ENCODE measurements around the gene SUOX. TPM values are rescaled to one million over a fixed set of nuclear protein-coding genes. Genes with fewer than 3 reads are reported as not detected.

The SUOX gene
- polyA plus RNA-seq, 1 of the 3 experiments (the other 2 are of a cell fraction) = 23.2 TPM

DNA sequence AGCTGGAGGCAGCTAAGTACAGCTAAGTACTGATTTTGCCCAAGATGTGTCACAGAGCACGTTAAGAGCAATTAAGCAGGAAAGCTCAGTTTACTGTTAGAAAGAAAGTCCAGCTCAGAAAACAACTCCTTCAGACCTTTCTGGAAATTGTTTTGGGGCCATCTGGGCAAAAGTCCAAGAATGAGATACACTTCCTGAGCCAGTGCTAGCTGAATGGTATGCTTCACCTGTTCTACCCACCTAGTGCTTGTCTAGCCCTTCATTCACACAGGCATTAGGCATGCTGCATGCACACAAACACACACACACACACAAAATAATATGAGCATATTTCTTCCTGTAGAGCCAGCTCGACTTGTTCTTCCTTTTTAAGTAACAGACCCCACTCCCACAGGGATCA, 17.1 kb downstream of the SUOX start:
- Histone ChIP-seq H3K4me2 (no peak overlapping the region), H3K4me1 (ENCODE audit: control insufficient read depth in 1 of 2, insufficient read depth in 2 of 2, low read depth in 1 of 2, low read length in 1 of 2) (no peaks in the 10 kb centered on the region), H4K20me1 (ENCODE audit: insufficient read depth) (no peaks in the 10 kb centered on the region), H2AFZ (ENCODE audit: low read depth) (no peak overlapping the region), H3K9ac (no peak overlapping the region), H3K36me3 (replicated peaks in 1 of 2; ENCODE audit: control insufficient read depth in 1 of 2, insufficient read depth in 2 of 2, low read length in 1 of 2) (no peaks in the 10 kb centered on the region), H3K27me3 (ENCODE audit: insufficient read depth) (no peaks in the 10 kb centered on the region), H3K79me2 (ENCODE audit: insufficient read depth) (no peaks in the 10 kb centered on the region), H3K9me2 (no peaks in the 10 kb centered on the region), H3K4me3 (ENCODE audit: low read depth in 2 of 2, low read length in 1 of 2) (no peak overlapping the region), H3F3A (replicated peaks; ENCODE audit: insufficient read depth) (no peaks in the 10 kb centered on the region), H3K27ac (ENCODE audit: low read depth in 2 of 2, low read length in 1 of 2) (no peak overlapping the region), H3K9me3 (no peaks in the 10 kb centered on the region)
- TF ChIP-seq, protein P1, sequence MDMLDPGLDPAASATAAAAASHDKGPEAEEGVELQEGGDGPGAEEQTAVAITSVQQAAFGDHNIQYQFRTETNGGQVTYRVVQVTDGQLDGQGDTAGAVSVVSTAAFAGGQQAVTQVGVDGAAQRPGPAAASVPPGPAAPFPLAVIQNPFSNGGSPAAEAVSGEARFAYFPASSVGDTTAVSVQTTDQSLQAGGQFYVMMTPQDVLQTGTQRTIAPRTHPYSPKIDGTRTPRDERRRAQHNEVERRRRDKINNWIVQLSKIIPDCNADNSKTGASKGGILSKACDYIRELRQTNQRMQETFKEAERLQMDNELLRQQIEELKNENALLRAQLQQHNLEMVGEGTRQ (IDR thresholded peaks at IDR 0.05; ENCODE audit: borderline replicate concordance, low read depth, low read length) = no peak
- TF ChIP-seq, protein P2, sequence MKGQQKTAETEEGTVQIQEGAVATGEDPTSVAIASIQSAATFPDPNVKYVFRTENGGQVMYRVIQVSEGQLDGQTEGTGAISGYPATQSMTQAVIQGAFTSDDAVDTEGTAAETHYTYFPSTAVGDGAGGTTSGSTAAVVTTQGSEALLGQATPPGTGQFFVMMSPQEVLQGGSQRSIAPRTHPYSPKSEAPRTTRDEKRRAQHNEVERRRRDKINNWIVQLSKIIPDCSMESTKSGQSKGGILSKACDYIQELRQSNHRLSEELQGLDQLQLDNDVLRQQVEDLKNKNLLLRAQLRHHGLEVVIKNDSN (IDR thresholded peaks at IDR 0.05; ENCODE audit: borderline replicate concordance, low read depth) = no peak
- TF ChIP-seq POLR2AphosphoS5 (IDR thresholded peaks at IDR 0.05; ENCODE audit: low read depth, low read length) (no peak), SMC3 (IDR thresholded peaks at IDR 0.05; ENCODE audit: low read depth, low read length) (no peak), FOSL2 (IDR thresholded peaks at IDR 0.05; ENCODE audit: borderline replicate concordance, low read depth) (no peak), FOXM1 (IDR thresholded peaks at IDR 0.05; ENCODE audit: low read depth) (no peak), CHD2 (IDR thresholded peaks at IDR 0.05; ENCODE audit: low read length, partially characterized antibody) (no peak), SIN3A (IDR thresholded peaks at IDR 0.05; ENCODE audit: borderline replicate concordance, low read depth, low read length) (no peak), TEAD4 (IDR thresholded peaks at IDR 0.05; ENCODE audit: borderline replicate concordance, insufficient read depth) (no peak), NFIC (IDR thresholded peaks at IDR 0.05; ENCODE audit: borderline replicate concordance) (no peak), JUND (IDR thresholded peaks at IDR 0.05) (no peak), RAD21 (IDR thresholded peaks at IDR 0.05; ENCODE audit: low read length) (no peak)
- TF ChIP-seq, protein P3, sequence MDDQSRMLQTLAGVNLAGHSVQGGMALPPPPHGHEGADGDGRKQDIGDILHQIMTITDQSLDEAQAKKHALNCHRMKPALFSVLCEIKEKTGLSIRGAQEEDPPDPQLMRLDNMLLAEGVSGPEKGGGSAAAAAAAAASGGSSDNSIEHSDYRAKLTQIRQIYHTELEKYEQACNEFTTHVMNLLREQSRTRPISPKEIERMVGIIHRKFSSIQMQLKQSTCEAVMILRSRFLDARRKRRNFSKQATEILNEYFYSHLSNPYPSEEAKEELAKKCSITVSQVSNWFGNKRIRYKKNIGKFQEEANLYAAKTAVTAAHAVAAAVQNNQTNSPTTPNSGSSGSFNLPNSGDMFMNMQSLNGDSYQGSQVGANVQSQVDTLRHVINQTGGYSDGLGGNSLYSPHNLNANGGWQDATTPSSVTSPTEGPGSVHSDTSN (IDR thresholded peaks at IDR 0.05) = no peak
- 67% methylated on average over 2 of the region's 2 CpGs for WGBS (ENCODE audit: low lambda C conversion rate)
- ChIA-PET CTCF (interaction anchor here (1.2 to 5.9 kb wide), 4 partner anchors 9 to 18 kb away, joined by 3 to 30 read pairs (median 7); partner anchors contain the start of gene SUOX), POLR2A (no interaction called here)
- DNase-seq = no peak

DNA sequence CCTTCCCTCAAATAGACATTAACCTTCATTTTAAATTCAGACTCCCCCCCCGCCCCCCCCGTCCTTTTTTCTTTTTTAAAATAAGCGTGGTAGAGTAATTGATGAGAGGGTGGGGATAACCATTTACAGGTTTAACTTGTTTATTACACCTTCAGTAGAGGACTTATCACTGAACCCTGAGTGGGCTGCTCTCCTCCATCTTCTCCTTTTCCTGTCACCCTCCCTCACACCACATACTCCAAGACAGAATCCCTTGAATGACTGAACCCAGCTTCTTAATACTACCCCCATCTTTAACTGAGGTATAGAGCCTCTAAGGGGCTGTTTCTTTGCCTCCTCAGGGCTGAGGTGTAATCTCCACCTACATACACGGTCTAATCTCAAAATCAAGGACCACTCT, 20.1 kb downstream of the SUOX start:
- H3K27ac ChIP-seq (ENCODE audit: low read depth in 2 of 2, low read length in 1 of 2) = no peak overlapping the region
- H3K36me3 ChIP-seq (replicated peaks in 1 of 2; ENCODE audit: control insufficient read depth in 1 of 2, insufficient read depth in 2 of 2, low read length in 1 of 2) = no peaks in the 10 kb centered on the region
- no peaks in the 10 kb centered on the region for H3K9me3 ChIP-seq
- H3K27me3 ChIP-seq (ENCODE audit: insufficient read depth) = no peaks in the 10 kb centered on the region
- H3K4me2 ChIP-seq = no peak overlapping the region
- no peaks in the 10 kb centered on the region for H3F3A ChIP-seq (replicated peaks; ENCODE audit: insufficient read depth)
- TF ChIP-seq TCF12 (IDR thresholded peaks at IDR 0.05) (no peak), MEF2A (IDR thresholded peaks at IDR 0.05; ENCODE audit: borderline replicate concordance, low read depth) (no peak), SIN3A (IDR thresholded peaks at IDR 0.05; ENCODE audit: borderline replicate concordance, low read depth, low read length) (no peak), FOXJ3 (CRISPR knock-in tag; IDR thresholded peaks at IDR 0.05) (no peak), YY1 (IDR thresholded peaks at IDR 0.05; ENCODE audit: low read depth) (no peak), EP300 (IDR thresholded peaks at IDR 0.05; ENCODE audit: borderline replicate concordance in 1 of 2, low read depth in 1 of 2, low read length in 1 of 2) (no peak), TEAD4 (IDR thresholded peaks at IDR 0.05; ENCODE audit: borderline replicate concordance, insufficient read depth) (no peak), EZH2phosphoT487 (IDR thresholded peaks at IDR 0.05; ENCODE audit: borderline replicate concordance, low read depth) (no peak), JUND (IDR thresholded peaks at IDR 0.05) (no peak)
- TF ChIP-seq, protein P3 (IDR thresholded peaks at IDR 0.05) = no peak
- TF ChIP-seq, protein P2 (IDR thresholded peaks at IDR 0.05; ENCODE audit: borderline replicate concordance, low read depth) = no peak
- POLR2A ChIA-PET = no interaction called here
- H3K4me1 ChIP-seq (ENCODE audit: control insufficient read depth in 1 of 2, insufficient read depth in 2 of 2, low read depth in 1 of 2, low read length in 1 of 2) = peaks cover 0 to 20% of the 10 kb centered on the region in 2 experiments; a peak in 2 of 4 replicates
- H3K79me2 ChIP-seq (ENCODE audit: insufficient read depth) = no peaks in the 10 kb centered on the region
- 94% methylated on average over 4 of the region's 4 CpGs for WGBS (ENCODE audit: low lambda C conversion rate)
- H2AFZ ChIP-seq (ENCODE audit: low read depth) = no peak overlapping the region
- CTCF ChIA-PET = interaction anchor here (1.0 to 5.9 kb wide), 2 partner anchors 21 to 30 kb away, joined by 3 to 30 read pairs; partner anchors contain the start of gene SUOX
- H4K20me1 ChIP-seq (ENCODE audit: insufficient read depth) = no peaks in the 10 kb centered on the region
- no peak overlapping the region for H3K9ac ChIP-seq
- no peak for DNase-seq
- no peaks in the 10 kb centered on the region for H3K9me2 ChIP-seq
- H3K4me3 ChIP-seq (ENCODE audit: low read depth in 2 of 2, low read length in 1 of 2) = no peak overlapping the region

All from SK-N-SH (cell line).